GM18517 (cell line): ENCODE measurements around the gene SDK1.

Experiments used
- ATAC-seq: cut with Tn5 transposase; IDR thresholded peaks from one replicate; pipeline ENCODE4 v1.9.1; 2021; ENCODE audit warnings: mild to moderate bottlenecking, moderate library complexity; ENCODE audit not compliant: unreplicated experiment

SDK1 gene

GRCh38 chr7:3964980-3965606 lies 664.0 kb downstream of the SDK1 start:
- ATAC-seq = no peak

GRCh38 chr7:3965794-3966395 lies 664.8 kb downstream of the SDK1 start:
- ATAC-seq = no peak

GRCh38 chr7:3968234-3968633 lies 667.2 kb downstream of the SDK1 start:
- ATAC-seq = no peak

GRCh38 chr7:3969286-3969685 lies 668.2 kb downstream of the SDK1 start:
- ATAC-seq = no peak

- ATAC-seq = no peak
These were observed 670.3 kb downstream of the SDK1 start for GRCh38 chr7:3971323-3971722.

- ATAC-seq = no peak
These were observed 672.2 kb downstream of the SDK1 start for GRCh38 chr7:3973264-3973663.

- ATAC-seq = no peak
These were observed 673.3 kb downstream of the SDK1 start for GRCh38 chr7:3974329-3974728.

GRCh38 chr7:3975371-3975770 lies 674.3 kb downstream of the SDK1 start:
- ATAC-seq = no peak

GRCh38 chr7:3977391-3977790 lies 676.3 kb downstream of the SDK1 start:
- no peak for ATAC-seq

- ATAC-seq = no peak
These were observed 677.8 kb downstream of the SDK1 start for GRCh38 chr7:3978839-3979238.

GRCh38 chr7:3979611-3980299 lies 678.7 kb downstream of the SDK1 start:
- no peak for ATAC-seq

- no peak for ATAC-seq
These were observed 679.2 kb downstream of the SDK1 start for GRCh38 chr7:3980300-3980643.

- ATAC-seq = no peak
These were observed 680.2 kb downstream of the SDK1 start for GRCh38 chr7:3981281-3981680.

- no peak for ATAC-seq
These were observed 683.4 kb downstream of the SDK1 start for GRCh38 chr7:3984456-3984855.

GRCh38 chr7:3986927-3987326 lies 685.9 kb downstream of the SDK1 start:
- ATAC-seq = no peak

- ATAC-seq = no peak
These were observed 686.4 kb downstream of the SDK1 start for GRCh38 chr7:3987426-3987927.

- no peak for ATAC-seq
These were observed 688.7 kb downstream of the SDK1 start for GRCh38 chr7:3989723-3990122.

- ATAC-seq = no peak
These were observed 690.7 kb downstream of the SDK1 start for GRCh38 chr7:3991731-3992231.

- ATAC-seq = no peak
These were observed 691.8 kb downstream of the SDK1 start for GRCh38 chr7:3992841-3993240.

GRCh38 chr7:3994764-3995163 lies 693.7 kb downstream of the SDK1 start:
- no peak for ATAC-seq

GRCh38 chr7:3995187-3995586 lies 694.1 kb downstream of the SDK1 start:
- no peak for ATAC-seq

GRCh38 chr7:3998060-3998459 lies 697.0 kb downstream of the SDK1 start:
- no peak for ATAC-seq
